ENCODE data around the gene ALDH5A1. TPM values are rescaled to one million over a fixed set of nuclear protein-coding genes. Genes with fewer than 3 reads are reported as not detected.

Gene ALDH5A1
- total and polyA plus RNA-seq, 10 of the 15 experiments (the other 5 are each of a cell fraction or from before 2014, with no cell fraction given), result 2.6 to 13.8 (median 9.3) TPM

- H2AFZ ChIP-seq (ENCODE audit: control insufficient read depth, low read depth, low read length), result no peak overlapping the region
- in situ Hi-C loops (cut with MboI) (no loop called here), intact Hi-C loops (cut with micrococcal nuclease; ENCODE audit: unreplicated experiment) (no loop called here)
- no peak overlapping the region for H3K9ac ChIP-seq (ENCODE audit: control insufficient read depth, insufficient read depth, low read length)
- DNase-seq (ENCODE audit: low read depth, low spot score) (no peak), FAIRE-seq (no peak), ATAC-seq (no peak)
- no peaks in the 10 kb centered on the region; a peak in 1 of 4 replicates for H3K36me3 ChIP-seq (ENCODE audit: control insufficient read depth in 2 of 2, insufficient read depth in 2 of 2, low read length in 1 of 2)
- BruUV-seq (replicated peaks), result no TSS peak
- H3K79me2 ChIP-seq (ENCODE audit: control insufficient read depth, insufficient read depth, low read length), result no peaks in the 10 kb centered on the region
- H3K4me1 ChIP-seq (ENCODE audit: control insufficient read depth, insufficient read depth, low read length), result peaks cover 10% of the 10 kb centered on the region
- no peak overlapping the region for H3K4me2 ChIP-seq (ENCODE audit: control insufficient read depth, insufficient read depth)
- SMC1A ChIA-PET (ENCODE audit: uncharacterized antibody, unreplicated experiment), result interaction anchor here (0.7 to 1.5 kb wide), 5 partner anchors 9 to 122 kb away, joined by 3 to 4 read pairs (median 3); partner anchors contain the start of gene ALDH5A1
- no peaks in the 10 kb centered on the region for H3K27me3 ChIP-seq (replicated peaks in 1 of 2; ENCODE audit: control insufficient read depth in 2 of 2, insufficient read depth in 2 of 2, low read length in 1 of 2)
- H3K4me3 ChIP-seq, result no peak overlapping the region
- no peaks in the 10 kb centered on the region for H4K20me1 ChIP-seq (ENCODE audit: control insufficient read depth, insufficient read depth)
- POLR2A ChIA-PET, result no interaction called here
- 32% methylated on average over 4 of the region's 4 CpGs for WGBS (ENCODE audit: insufficient coverage, insufficient replicate concordance, low lambda C conversion rate, missing lambda C conversion rate)
- no peak overlapping the region for H3K27ac ChIP-seq (ENCODE audit: control insufficient read depth, insufficient read depth)
- RAD21 ChIA-PET (ENCODE audit: unreplicated experiment), result no interaction called here
- H3K9me3 ChIP-seq (replicated peaks; ENCODE audit: control insufficient read depth, insufficient read depth, low read length), result no peaks in the 10 kb centered on the region
- CTCF ChIA-PET, result interaction anchor here (0.7 to 5.8 kb wide), 5 partner anchors 9 to 75 kb away, joined by 3 to 44 read pairs (median 3); partner anchors contain the start of gene ALDH5A1
- no peak for TF ChIP-seq CEBPZ (IDR thresholded peaks at IDR 0.05; ENCODE audit: low read depth, low read length)
- no peak for TF ChIP-seq RB1 (IDR thresholded peaks at IDR 0.05; ENCODE audit: borderline replicate concordance)
- no peak for TF ChIP-seq NFIC (IDR thresholded peaks at IDR 0.05; ENCODE audit: low read depth, low read length)
- no peak for TF ChIP-seq JUND (IDR thresholded peaks at IDR 0.05; ENCODE audit: low read depth, low read length)
- no peak for TF ChIP-seq IKZF1 (conservative IDR thresholded peaks at IDR 0.05)
- 0 out of 2 replicates have a peak, but pooled peaks have one; percentile 19 for TF ChIP-seq RAD21 (IDR thresholded peaks at IDR 0.05; ENCODE audit: insufficient read depth, low read depth, low read length)
- TF ChIP-seq MAX (IDR thresholded peaks at IDR 0.05; ENCODE audit: low read depth, low read length), result no peak
- TF ChIP-seq SMAD5 (IDR thresholded peaks at IDR 0.05; ENCODE audit: low read depth), result no peak
- no peak for TF ChIP-seq FOXM1 (IDR thresholded peaks at IDR 0.05; ENCODE audit: low read depth, low read length)
- TF ChIP-seq CTCF (IDR thresholded peaks at IDR 0.05 in 2 of 3, conservative IDR thresholded peaks at IDR 0.05 in 1 of 3; ENCODE audit: control insufficient read depth in 2 of 3, extremely low read depth in 1 of 3, insufficient read depth in 1 of 3, low read depth in 3 of 3, low read length in 3 of 3), result peak; percentile 6 to 22 (median 10); a peak in 4 of 6 replicates
- TF ChIP-seq WRNIP1 (IDR thresholded peaks at IDR 0.05; ENCODE audit: borderline replicate concordance, low read depth, low read length), result no peak
- TF ChIP-seq ZNF687 (IDR thresholded peaks at IDR 0.05), result no peak
- TF ChIP-seq FOXK2 (IDR thresholded peaks at IDR 0.05), result no peak
- TF ChIP-seq TCF3 (IDR thresholded peaks at IDR 0.05; ENCODE audit: borderline replicate concordance, insufficient read depth, low read depth, low read length), result 0 out of 2 replicates have a peak, but pooled peaks have one; percentile 59
Measured at GRCh38 chr6:24513602-24514001, 18.8 kb downstream of the ALDH5A1 start.
